OCI-LY7 (cell line): ENCODE measurements around the gene RNPEPL1. TPM values are rescaled to one million over a fixed set of nuclear protein-coding genes. Genes with fewer than 3 reads are reported as not detected.
A peak's percentile ranks its signal among the peaks of the same experiment; 100 is the strongest.

Experiments used
- BruUV-seq: library from RNA; stranded (reverse); fragments of 400-500 nt; replicated peaks from 2 replicates; lab custom pipeline; 2021; lab: Mats Ljungman, UMichigan
- CTCF ChIA-PET: fragments of 300-600 bp; sonication (Branson Sonifier 250); formaldehyde crosslinking; loops from one replicate; lab custom pipeline; 2022; ENCODE audit warnings: antibody characterized with exemption; ENCODE audit not compliant: unreplicated experiment; lab: Charles Lee
- POLR2A ChIA-PET: fragments of 300-600 bp; sonication (Branson Sonifier 250); formaldehyde crosslinking; loops from one replicate; lab custom pipeline; 2022; ENCODE audit warnings: antibody characterized with exemption; lab: Charles Lee
- DNase-seq: peaks from one replicate; pipeline ENCODE4 v3.0.0-alpha.2; 2015; ENCODE audit warnings: low spot score
- H2AFZ ChIP-seq: fragments of 200-600 bp; sonication (generic), shearing (Covaris generic); 2 replicates; pipeline ENCODE4 v1.6.1; 2014; ENCODE audit warnings: mild to moderate bottlenecking, antibody characterized with exemption, low read length, moderate library complexity
- H3K27ac ChIP-seq: fragments of 200-600 bp; sonication (generic); 2 replicates; pipeline ENCODE4 v1.5.1; 2014; ENCODE audit warnings: mixed run types, low read depth, mild to moderate bottlenecking, moderate library complexity, low read length, inconsistent platforms; ENCODE audit not compliant: poor library complexity, severe bottlenecking
- H3K36me3 ChIP-seq: fragments of 200-600 bp; sonication (generic); 2 replicates; pipeline ENCODE4 v1.6.1; 2014; ENCODE audit warnings: mild to moderate bottlenecking, antibody characterized with exemption, low read length, moderate library complexity, mixed read lengths; ENCODE audit not compliant: insufficient read depth
- H3K4me1 ChIP-seq: fragments of 200-600 bp; sonication (generic); 2 replicates; pipeline ENCODE4 v1.5.1; 2014; ENCODE audit warnings: mild to moderate bottlenecking, low read length; ENCODE audit not compliant: insufficient read depth, poor library complexity, severe bottlenecking
- H3K4me2 ChIP-seq: fragments of 200-600 bp; sonication (generic); 2 replicates; pipeline ENCODE4 v1.6.1; 2014; ENCODE audit warnings: mild to moderate bottlenecking, low read length
- H3K4me3 ChIP-seq: fragments of 200-600 bp; sonication (generic); 2 replicates; pipeline ENCODE4 v1.5.1; 2014; ENCODE audit warnings: mild to moderate bottlenecking, low read depth, low read length; ENCODE audit not compliant: poor library complexity, severe bottlenecking
- H3K79me2 ChIP-seq: fragments of 200-600 bp; sonication (generic); 2 replicates; pipeline ENCODE4 v1.6.1; 2016; ENCODE audit warnings: low read depth, mild to moderate bottlenecking, low read length, moderate library complexity, mixed read lengths; ENCODE audit not compliant: insufficient read depth
- H3K9me2 ChIP-seq: fragments of 200-600 bp; sonication (generic); 2 replicates; pipeline ENCODE4 v1.6.1; 2016; ENCODE audit warnings: mild to moderate bottlenecking, low read length, mixed read lengths; ENCODE audit not compliant: insufficient read depth
- H3K9me3 ChIP-seq: fragments of 200-600 bp; sonication (generic); 2 replicates; pipeline ENCODE4 v1.6.1; 2014; ENCODE audit warnings: mild to moderate bottlenecking, mixed run types, low read length, mixed read lengths
- H4K20me1 ChIP-seq: fragments of 200-600 bp; sonication (generic); 2 replicates; pipeline ENCODE4 v1.6.1; 2014; ENCODE audit warnings: mild to moderate bottlenecking, antibody characterized with exemption, low read length, moderate library complexity, mixed read lengths; ENCODE audit not compliant: insufficient read depth
- EZH2phosphoT487 ChIP-seq: fragments of 200-600 bp; sonication (generic); IDR thresholded peaks from 2 replicates; pipeline ENCODE4 v1.6.1; 2018; ENCODE audit warnings: low read depth, borderline replicate concordance, mild to moderate bottlenecking, mixed run types, antibody characterized with exemption, low read length, moderate library complexity, mixed read lengths
- intact Hi-C: fragments of 100-400 bp; cut with micrococcal nuclease; formaldehyde crosslinking; loops from one replicate; pipeline ENCODE4 v1.10.0; 2022; ENCODE audit not compliant: unreplicated experiment
- total RNA-seq, 2 experiments: library from RNA; depleted of rRNA in 1 of 2; stranded (reverse); fragments of >200 nt in 1 of 2; shearing (Covaris generic) in 1 of 2; gene quantifications; 2 replicates each; pipeline ENCODE4 v1.2.3, GENCODE V29; 2014 to 2022
- TF ChIP-seq, protein P1 (sequence below): fragments of 200-600 bp; sonication (generic); conservative IDR thresholded peaks from 2 replicates; pipeline ENCODE4 v1.5.1; 2014; ENCODE audit warnings: mild to moderate bottlenecking, antibody characterized with exemption, low read length, moderate library complexity, mixed read lengths

The RNPEPL1 gene
- total RNA-seq, 2 experiments from 2014 or later: 41.9 to 51.8 TPM

DNA sequence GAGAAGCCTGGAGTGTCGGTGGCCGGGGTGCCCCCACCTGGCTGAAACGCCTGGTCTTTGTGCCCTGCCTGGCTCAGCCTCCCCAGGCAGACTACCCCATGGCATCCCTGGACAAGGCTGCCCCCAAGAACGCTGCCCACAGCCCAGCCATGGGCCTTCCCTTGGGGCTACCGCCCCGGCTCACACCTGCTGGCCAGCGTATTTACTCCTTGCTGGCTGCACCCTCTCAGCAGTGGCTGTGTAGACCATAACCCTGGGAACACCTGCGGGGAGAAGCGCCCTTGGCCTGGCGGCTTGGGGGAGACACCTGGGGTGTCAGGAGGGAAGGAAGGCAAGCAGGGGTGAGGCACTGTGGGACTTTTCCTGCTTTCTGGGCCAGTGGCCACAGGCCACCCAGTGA, 35.6 kb downstream of the RNPEPL1 start:
- ChIA-PET CTCF (no interaction called here), POLR2A (no interaction called here)
- H3K79me2 ChIP-seq: no peaks in the 10 kb centered on the region
- TF ChIP-seq EZH2phosphoT487: no peak
- TF ChIP-seq, protein P1, sequence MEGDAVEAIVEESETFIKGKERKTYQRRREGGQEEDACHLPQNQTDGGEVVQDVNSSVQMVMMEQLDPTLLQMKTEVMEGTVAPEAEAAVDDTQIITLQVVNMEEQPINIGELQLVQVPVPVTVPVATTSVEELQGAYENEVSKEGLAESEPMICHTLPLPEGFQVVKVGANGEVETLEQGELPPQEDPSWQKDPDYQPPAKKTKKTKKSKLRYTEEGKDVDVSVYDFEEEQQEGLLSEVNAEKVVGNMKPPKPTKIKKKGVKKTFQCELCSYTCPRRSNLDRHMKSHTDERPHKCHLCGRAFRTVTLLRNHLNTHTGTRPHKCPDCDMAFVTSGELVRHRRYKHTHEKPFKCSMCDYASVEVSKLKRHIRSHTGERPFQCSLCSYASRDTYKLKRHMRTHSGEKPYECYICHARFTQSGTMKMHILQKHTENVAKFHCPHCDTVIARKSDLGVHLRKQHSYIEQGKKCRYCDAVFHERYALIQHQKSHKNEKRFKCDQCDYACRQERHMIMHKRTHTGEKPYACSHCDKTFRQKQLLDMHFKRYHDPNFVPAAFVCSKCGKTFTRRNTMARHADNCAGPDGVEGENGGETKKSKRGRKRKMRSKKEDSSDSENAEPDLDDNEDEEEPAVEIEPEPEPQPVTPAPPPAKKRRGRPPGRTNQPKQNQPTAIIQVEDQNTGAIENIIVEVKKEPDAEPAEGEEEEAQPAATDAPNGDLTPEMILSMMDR: no peak
- BruUV-seq: no TSS peak
- no peak overlapping the region for H3K4me2 ChIP-seq
- no peaks in the 10 kb centered on the region for H3K9me3 ChIP-seq
- intact Hi-C loops: no loop called here
- no peaks in the 10 kb centered on the region for H3K4me1 ChIP-seq
- no peak overlapping the region for H3K27ac ChIP-seq
- no peaks in the 10 kb centered on the region for H4K20me1 ChIP-seq
- H3K9me2 ChIP-seq: no peaks in the 10 kb centered on the region
- no peak overlapping the region for H3K4me3 ChIP-seq
- peaks cover 2% of the 10 kb centered on the region; the same call in 1 of the 2 replicates for H3K36me3 ChIP-seq
- DNase-seq: no peak
- H2AFZ ChIP-seq: no peak overlapping the region

DNA sequence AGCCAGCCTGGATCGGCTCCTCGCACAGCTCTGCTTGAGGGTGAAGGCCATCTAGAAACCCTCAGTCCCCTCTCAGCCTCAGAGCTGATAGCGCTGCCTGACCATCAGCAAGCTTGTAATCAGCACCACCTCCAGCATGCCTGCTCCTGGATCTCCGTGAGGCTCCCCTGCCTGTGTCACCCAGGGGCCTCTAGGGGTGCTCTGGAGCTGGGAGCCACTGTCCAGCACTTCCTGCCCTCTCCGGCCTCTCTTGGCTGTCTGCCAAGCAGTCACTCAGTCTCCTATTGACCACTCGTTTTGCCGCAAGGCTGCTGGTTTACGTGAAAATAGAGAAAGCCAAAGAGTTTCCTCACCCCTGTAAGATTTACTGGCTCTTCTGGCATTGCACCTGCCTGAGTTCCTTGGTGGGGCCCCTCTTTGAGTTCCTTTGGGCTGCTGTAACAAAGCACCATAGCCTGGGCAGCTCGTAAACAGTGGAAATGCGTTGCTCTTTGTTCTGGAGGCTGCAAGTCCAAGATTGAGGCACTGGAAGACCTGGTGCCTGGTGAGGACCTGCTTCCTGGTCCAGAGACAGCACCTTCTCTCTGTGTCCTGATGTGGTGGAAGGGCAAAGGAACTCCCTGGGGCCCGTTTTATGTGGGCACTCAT, 36.1 kb downstream of the RNPEPL1 start:
- H2AFZ ChIP-seq: no peak overlapping the region
- no TSS peak for BruUV-seq
- peak; percentile 27 for DNase-seq

More for the DNA sequence above, 36.1 kb downstream of the RNPEPL1 start:
- Histone ChIP-seq H3K4me1 (no peaks in the 10 kb centered on the region), H3K79me2 (no peaks in the 10 kb centered on the region), H3K9me3 (no peaks in the 10 kb centered on the region), H3K4me2 (no peak overlapping the region), H4K20me1 (no peaks in the 10 kb centered on the region), H3K9me2 (no peaks in the 10 kb centered on the region), H3K27ac (no peak overlapping the region), H3K36me3 (no peaks in the 10 kb centered on the region; the same call in 1 of the 2 replicates), H3K4me3 (no peak overlapping the region)
- intact Hi-C loops: no loop called here
- ChIA-PET CTCF (no interaction called here), POLR2A (no interaction called here)
- TF ChIP-seq EZH2phosphoT487: no peak
- TF ChIP-seq, protein P1: peak; percentile 64
